HL-60/S4 treated with retinoic acid at 250 ng/mL for 4 days and 3 days (cell line): ENCODE measurements around the gene LRRC73.

Experiments used
- in situ Hi-C: fragments of 300-500 bp; cut with MboI; formaldehyde crosslinking; loops from 2 replicates; pipeline ENCODE4 v1.7.0; 2022; ENCODE audit warnings: low sequenced_read_pairs

The LRRC73 gene

GRCh38 chr6:43511824-43512415 is 1.8 kb upstream of the LRRC73 start:
- in situ Hi-C loops = no loop called here

- in situ Hi-C loops = no loop called here
These were observed 649 bp upstream of the LRRC73 start for GRCh38 chr6:43510827-43511163.

- in situ Hi-C loops = no loop called here
These were observed 783 bp downstream of the LRRC73 start for GRCh38 chr6:43509142-43509983.

GRCh38 chr6:43508481-43509141 is 1.5 kb downstream of the LRRC73 start:
- in situ Hi-C loops = no loop called here

GRCh38 chr6:43506667-43507471 is 3.3 kb downstream of the LRRC73 start:
- in situ Hi-C loops = no loop called here

GRCh38 chr6:43506171-43506570 is 4.0 kb downstream of the LRRC73 start:
- in situ Hi-C loops = no loop called here

GRCh38 chr6:43505718-43506117 is 4.4 kb downstream of the LRRC73 start:
- in situ Hi-C loops = no loop called here

GRCh38 chr6:43504756-43505593 is 5.2 kb downstream of the LRRC73 start:
- in situ Hi-C loops = no loop called here

- in situ Hi-C loops = no loop called here
These were observed 6.7 kb downstream of the LRRC73 start for GRCh38 chr6:43503443-43503842.

- in situ Hi-C loops = no loop called here
These were observed 7.5 kb downstream of the LRRC73 start for GRCh38 chr6:43502666-43503065.

GRCh38 chr6:43500921-43501320 is 9.2 kb downstream of the LRRC73 start:
- in situ Hi-C loops = no loop called here

- in situ Hi-C loops = loop anchor here (25.0 kb wide), 1 partner anchor 237 kb away; no protein-coding TSS in a partner anchor
These were observed 10.9 kb downstream of the LRRC73 start for GRCh38 chr6:43499028-43499815.

- in situ Hi-C loops = loop anchor here (25.0 kb wide), 1 partner anchor 236 kb away; no protein-coding TSS in a partner anchor
These were observed 11.9 kb downstream of the LRRC73 start for GRCh38 chr6:43498291-43498690.

GRCh38 chr6:43497689-43498088 is 12.5 kb downstream of the LRRC73 start:
- in situ Hi-C loops = loop anchor here (25.0 kb wide), 1 partner anchor 235 kb away; no protein-coding TSS in a partner anchor

GRCh38 chr6:43497129-43497396 is 13.1 kb downstream of the LRRC73 start:
- in situ Hi-C loops = loop anchor here (25.0 kb wide), 1 partner anchor 235 kb away; no protein-coding TSS in a partner anchor

- in situ Hi-C loops = loop anchor here (25.0 kb wide), 1 partner anchor 234 kb away; no protein-coding TSS in a partner anchor
These were observed 13.6 kb downstream of the LRRC73 start for GRCh38 chr6:43496370-43497128.

GRCh38 chr6:43495409-43495941 is 14.7 kb downstream of the LRRC73 start:
- in situ Hi-C loops = loop anchor here (25.0 kb wide), 1 partner anchor 233 kb away; no protein-coding TSS in a partner anchor

GRCh38 chr6:43494766-43495165 is 15.4 kb downstream of the LRRC73 start:
- in situ Hi-C loops = loop anchor here (25.0 kb wide), 1 partner anchor 232 kb away; no protein-coding TSS in a partner anchor
